LNCAP (cell line): ENCODE data around the gene TOR1AIP2.

Experiments used
- TF ChIP-seq, protein P1 (sequence below): fragments of 450-650 bp; IDR thresholded peaks from 2 replicates; pipeline ENCODE4 v1.5.1; 2017; ENCODE audit warnings: mild to moderate bottlenecking

The TOR1AIP2 gene

DNA sequence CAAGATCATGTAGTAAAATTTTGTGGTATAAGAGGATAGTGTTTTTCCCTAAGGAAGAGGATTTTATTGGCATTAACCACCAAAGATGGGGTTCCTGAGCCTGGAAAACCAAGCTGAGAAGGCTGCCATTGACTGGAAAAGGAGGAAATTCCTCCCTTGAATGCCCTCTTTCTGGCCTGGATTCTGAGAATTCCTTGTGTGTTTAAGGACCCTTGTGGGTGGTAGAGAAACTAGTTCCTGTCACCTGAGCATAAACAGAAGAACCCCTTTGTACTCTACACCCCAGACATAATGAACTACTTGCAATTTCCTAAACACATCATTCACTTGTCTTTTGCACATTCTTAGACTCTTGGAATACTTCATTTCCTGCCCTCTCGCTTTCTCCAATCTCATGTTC lies 43.9 kb upstream of the TOR1AIP2 start:
- TF ChIP-seq, protein P1, sequence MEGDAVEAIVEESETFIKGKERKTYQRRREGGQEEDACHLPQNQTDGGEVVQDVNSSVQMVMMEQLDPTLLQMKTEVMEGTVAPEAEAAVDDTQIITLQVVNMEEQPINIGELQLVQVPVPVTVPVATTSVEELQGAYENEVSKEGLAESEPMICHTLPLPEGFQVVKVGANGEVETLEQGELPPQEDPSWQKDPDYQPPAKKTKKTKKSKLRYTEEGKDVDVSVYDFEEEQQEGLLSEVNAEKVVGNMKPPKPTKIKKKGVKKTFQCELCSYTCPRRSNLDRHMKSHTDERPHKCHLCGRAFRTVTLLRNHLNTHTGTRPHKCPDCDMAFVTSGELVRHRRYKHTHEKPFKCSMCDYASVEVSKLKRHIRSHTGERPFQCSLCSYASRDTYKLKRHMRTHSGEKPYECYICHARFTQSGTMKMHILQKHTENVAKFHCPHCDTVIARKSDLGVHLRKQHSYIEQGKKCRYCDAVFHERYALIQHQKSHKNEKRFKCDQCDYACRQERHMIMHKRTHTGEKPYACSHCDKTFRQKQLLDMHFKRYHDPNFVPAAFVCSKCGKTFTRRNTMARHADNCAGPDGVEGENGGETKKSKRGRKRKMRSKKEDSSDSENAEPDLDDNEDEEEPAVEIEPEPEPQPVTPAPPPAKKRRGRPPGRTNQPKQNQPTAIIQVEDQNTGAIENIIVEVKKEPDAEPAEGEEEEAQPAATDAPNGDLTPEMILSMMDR = no peak

DNA sequence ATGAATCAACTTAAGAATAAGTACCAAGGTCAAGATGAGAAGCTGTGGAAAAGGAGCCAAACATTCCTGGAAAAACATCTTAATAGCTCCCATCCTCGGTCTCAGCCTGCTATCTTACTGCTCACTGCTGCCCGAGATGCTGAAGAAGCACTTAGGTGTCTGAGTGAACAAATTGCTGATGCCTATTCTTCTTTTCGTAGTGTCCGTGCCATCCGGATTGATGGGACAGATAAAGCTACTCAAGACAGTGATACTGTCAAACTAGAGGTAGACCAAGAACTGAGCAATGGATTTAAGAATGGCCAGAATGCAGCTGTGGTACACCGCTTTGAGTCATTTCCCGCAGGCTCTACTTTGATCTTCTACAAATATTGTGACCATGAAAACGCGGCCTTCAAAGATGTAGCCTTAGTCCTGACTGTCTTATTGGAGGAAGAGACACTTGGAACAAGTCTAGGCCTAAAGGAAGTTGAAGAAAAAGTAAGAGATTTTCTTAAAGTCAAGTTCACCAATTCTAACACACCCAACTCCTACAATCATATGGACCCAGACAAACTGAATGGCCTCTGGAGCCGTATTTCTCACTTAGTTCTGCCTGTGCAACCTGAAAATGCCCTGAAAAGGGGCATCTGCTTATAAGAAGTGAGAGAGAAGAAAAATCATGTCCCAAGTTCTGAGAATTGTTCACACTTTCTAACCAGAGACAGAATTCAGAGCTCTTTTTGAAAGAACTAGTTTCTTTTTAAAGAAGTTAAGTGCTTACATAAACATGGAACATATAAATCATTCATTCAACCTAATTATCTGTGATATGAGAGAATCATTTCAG lies 40.2 kb upstream of the TOR1AIP2 start:
- TF ChIP-seq, protein P1 = no peak

DNA sequence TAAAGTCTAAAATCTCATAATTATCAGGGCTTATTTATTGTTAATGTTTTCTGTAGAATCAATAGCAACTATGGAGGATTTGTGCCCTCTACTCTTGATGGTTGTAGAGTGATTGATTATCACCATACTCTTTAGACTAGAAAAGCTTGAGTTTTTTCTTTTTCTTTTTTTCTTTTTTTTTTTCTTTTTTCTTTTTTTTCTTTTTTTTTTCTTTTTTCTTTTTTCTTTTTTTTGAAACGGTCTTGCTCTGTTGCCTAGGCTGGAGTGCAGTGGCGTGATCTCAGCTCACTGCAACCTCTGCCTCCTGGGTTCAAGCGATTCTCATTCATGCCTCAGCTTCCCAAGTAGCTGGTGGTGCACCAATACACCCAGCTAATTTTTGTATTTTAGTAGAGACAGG lies 34.2 kb upstream of the TOR1AIP2 start:
- TF ChIP-seq, protein P1 = no peak

DNA sequence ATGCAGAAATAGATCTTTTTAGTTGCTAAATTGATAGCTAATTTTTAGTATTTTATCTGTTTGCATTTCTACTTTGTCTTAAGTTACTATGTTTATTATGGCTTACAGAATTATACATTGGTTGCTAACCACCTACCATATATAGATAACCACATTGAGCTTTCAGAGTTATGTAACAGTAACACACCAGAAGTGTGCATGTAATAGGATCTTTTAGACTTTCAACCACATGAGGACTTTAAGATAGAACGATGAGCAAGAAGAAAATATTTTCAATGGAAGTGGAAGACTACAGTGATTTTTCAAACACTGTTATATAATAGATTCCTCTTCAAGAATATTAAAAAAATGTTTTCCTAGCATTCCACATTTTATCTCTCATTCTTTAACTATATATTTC lies 33.3 kb upstream of the TOR1AIP2 start:
- TF ChIP-seq, protein P1 = no peak

DNA sequence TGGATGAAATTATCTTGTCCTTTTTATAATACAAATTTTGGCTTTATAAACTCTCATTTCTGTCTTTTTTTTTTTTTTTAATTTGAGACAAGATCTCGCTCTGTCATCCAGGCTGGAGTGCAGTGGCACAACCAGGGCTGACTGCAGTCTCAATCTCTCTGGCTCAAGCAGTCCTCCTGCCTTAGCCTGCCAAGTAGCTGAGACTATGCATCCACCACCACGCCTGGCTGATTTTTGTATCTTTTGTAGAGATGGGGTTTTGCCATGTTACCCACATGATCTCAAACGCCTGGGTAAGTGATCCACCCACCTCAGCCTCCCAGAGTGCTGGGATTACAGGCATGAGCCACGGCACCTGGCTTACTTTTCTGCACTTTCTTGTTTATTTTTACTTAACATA lies 12.0 kb upstream of the TOR1AIP2 start:
- TF ChIP-seq, protein P1 = no peak

DNA sequence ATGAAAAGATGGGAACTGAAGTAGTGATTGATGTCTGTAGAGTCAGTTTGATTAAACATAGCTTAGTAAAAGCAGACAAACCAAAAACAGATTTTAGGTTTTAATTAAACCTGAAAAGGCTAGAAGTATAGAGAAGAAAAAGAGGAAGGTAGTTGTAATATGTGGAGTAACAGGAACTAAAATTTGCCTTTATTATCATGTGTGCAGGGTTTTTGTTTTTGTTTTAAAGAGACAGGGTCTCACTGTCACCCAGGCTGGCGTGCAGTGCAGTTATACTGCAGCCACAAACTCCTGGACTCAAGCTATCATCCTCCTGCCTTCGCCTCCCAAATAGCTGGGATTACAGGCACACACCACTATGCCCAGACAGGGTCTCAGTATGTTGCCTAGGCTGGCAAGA lies 10.5 kb upstream of the TOR1AIP2 start:
- TF ChIP-seq, protein P1 = no peak

DNA sequence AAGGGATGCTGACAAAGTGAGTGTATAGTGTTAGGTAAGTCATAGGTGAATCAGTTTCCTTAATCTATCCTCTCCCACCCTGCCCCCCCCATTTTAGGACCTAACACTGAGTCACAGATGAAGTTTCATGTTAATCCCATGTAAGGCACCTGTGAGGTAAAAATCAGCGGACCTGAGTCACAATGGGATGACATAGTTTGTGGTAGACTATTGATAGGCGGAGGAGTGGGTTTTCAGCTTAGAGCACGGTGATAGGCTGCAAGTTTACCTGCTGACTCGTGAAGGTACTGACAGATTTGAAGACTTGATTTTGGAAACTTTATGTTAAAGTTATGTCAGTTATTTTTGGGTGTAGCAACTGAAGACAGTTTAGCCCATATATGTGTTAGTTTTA lies 6.1 kb upstream of the TOR1AIP2 start:
- TF ChIP-seq, protein P1 = no peak
